WTC11 (cell line): ENCODE results near the gene FUBP3. TPM values are rescaled to one million over a fixed set of nuclear protein-coding genes. Genes with fewer than 3 reads are reported as not detected.
A peak's percentile ranks its signal among the peaks of the same experiment; 100 is the strongest.
"Not testable (repeated sequence)": the region's sequence is repeated elsewhere in the genome, so short reads cannot be mapped to it uniquely, and the experiment has no call there.

ENCODE experiments used
- ATAC-seq: fragments of 200-7000 bp; cut with Tn5 transposase; 2 replicates; pipeline ENCODE4 v1.10.0; 2021; ENCODE audit warnings: mild to moderate bottlenecking, moderate library complexity
- CTCF ChIA-PET: fragments of 300-600 bp; sonication (Branson Sonifier 250); formaldehyde crosslinking; loops from one replicate; lab custom pipeline; 2021; ENCODE audit warnings: antibody characterized with exemption; lab: Charles Lee
- POLR2A ChIA-PET: fragments of 350-600 bp; sonication (Branson Sonifier 250); formaldehyde crosslinking; loops from one replicate; lab custom pipeline; 2021; ENCODE audit warnings: antibody characterized with exemption; lab: Charles Lee
- DNase-seq: peaks from one replicate; pipeline ENCODE4 v3.0.0; 2021; ENCODE audit warnings: low spot score
- H3K27ac Mint-ChIP-seq: 2 replicates; pipeline ENCODE4 v1.8.0; 2021; ENCODE audit warnings: mixed read lengths
- H3K27me3 Mint-ChIP-seq: 2 replicates; pipeline ENCODE4 v1.8.0; 2021; ENCODE audit warnings: low read depth, mild to moderate bottlenecking, moderate library complexity, mixed read lengths
- H3K36me3 Mint-ChIP-seq: 2 replicates; pipeline ENCODE4 v1.8.0; 2021; ENCODE audit warnings: mixed read lengths
- H3K4me1 Mint-ChIP-seq: 2 replicates; pipeline ENCODE4 v1.8.0; 2022; ENCODE audit warnings: mixed read lengths
- H3K4me3 Mint-ChIP-seq: 2 replicates; pipeline ENCODE4 v1.8.0; 2021; ENCODE audit warnings: mild to moderate bottlenecking, moderate library complexity, mixed read lengths
- H3K9me3 Mint-ChIP-seq: 2 replicates; pipeline ENCODE4 v1.8.0; 2021; ENCODE audit warnings: mixed read lengths
- ATF2 ChIP-seq: sonication (generic); formaldehyde crosslinking; IDR thresholded peaks from 2 replicates; pipeline ENCODE4 v1.8.1; 2022; ENCODE audit warnings: low read depth, missing genetic modification reagents, borderline replicate concordance
- ATF3 ChIP-seq: sonication (generic); formaldehyde crosslinking; conservative IDR thresholded peaks from 2 replicates; pipeline ENCODE4 v1.8.1; 2022; ENCODE audit warnings: mild to moderate bottlenecking, missing genetic modification reagents
- CDX4 ChIP-seq: fragments of 250-450 bp; sonication (Bioruptor Pico); IDR thresholded peaks from 2 replicates; pipeline ENCODE4 v1.9.0; 2021; ENCODE audit warnings: moderate library complexity, mild to moderate bottlenecking, inconsistent platforms, borderline replicate concordance
- CREB1 ChIP-seq: sonication (generic); formaldehyde crosslinking; IDR thresholded peaks from 2 replicates; pipeline ENCODE4 v1.8.0; 2023; ENCODE audit warnings: mild to moderate bottlenecking, missing genetic modification reagents
- CTCF ChIP-seq: fragments of 200-600 bp; IDR thresholded peaks from 2 replicates; pipeline ENCODE4 v1.8.0; 2022; ENCODE audit warnings: antibody characterized with exemption
- FOXP1 ChIP-seq: sonication (generic); formaldehyde crosslinking; IDR thresholded peaks from 2 replicates; pipeline ENCODE4 v1.8.0; 2022; ENCODE audit warnings: missing genetic modification reagents, mild to moderate bottlenecking, moderate library complexity, borderline replicate concordance
- JAZF1 ChIP-seq: fragments of 250-450 bp; sonication (Bioruptor Pico); IDR thresholded peaks from 2 replicates; pipeline ENCODE4 v1.9.0; 2021; ENCODE audit warnings: moderate library complexity, mild to moderate bottlenecking, inconsistent platforms
- NFE2L1 ChIP-seq: sonication (generic); formaldehyde crosslinking; IDR thresholded peaks from 2 replicates; pipeline ENCODE4 v1.8.1; 2023; ENCODE audit warnings: missing genetic modification reagents
- SMAD4 ChIP-seq: sonication (generic); formaldehyde crosslinking; IDR thresholded peaks from 2 replicates; pipeline ENCODE4 v1.8.0; 2022; ENCODE audit warnings: mild to moderate bottlenecking, missing genetic modification reagents
- TEAD1 ChIP-seq: sonication (generic); formaldehyde crosslinking; IDR thresholded peaks from 2 replicates; pipeline ENCODE4 v1.8.0; 2022; ENCODE audit warnings: mild to moderate bottlenecking, missing genetic modification reagents
- ZMAT4 ChIP-seq: fragments of 250-450 bp; sonication (Bioruptor Pico); IDR thresholded peaks from 2 replicates; pipeline ENCODE4 v1.9.0; 2021; ENCODE audit warnings: mild to moderate bottlenecking
- ZNF121 ChIP-seq: sonication (generic); formaldehyde crosslinking; IDR thresholded peaks from 2 replicates; pipeline ENCODE4 v1.8.0; 2023; ENCODE audit warnings: missing genetic modification reagents
- ZNF317 ChIP-seq: sonication (generic); formaldehyde crosslinking; IDR thresholded peaks from 2 replicates; pipeline ENCODE4 v1.8.1; 2023; ENCODE audit warnings: low read depth, mild to moderate bottlenecking, moderate library complexity, missing genetic modification reagents, borderline replicate concordance
- ZNF532 ChIP-seq: fragments of 250-450 bp; sonication (Bioruptor Pico); IDR thresholded peaks from 2 replicates; pipeline ENCODE4 v1.9.0; 2021; ENCODE audit warnings: mild to moderate bottlenecking, borderline replicate concordance
- total RNA-seq: library from RNA; stranded (reverse); gene quantifications from 3 replicates; pipeline ENCODE4 v1.2.3, GENCODE V29; 2021

Gene FUBP3
- total RNA-seq, 1 experiment from 2014 or later, result 83.0 TPM

- ChIA-PET CTCF (interaction anchor here (0.6 to 4.3 kb wide), 26 partner anchors 10 to 235 kb away, joined by 3 to 60 read pairs (median 4); partner anchors contain the start of genes EXOSC2 and PRDM12), POLR2A (interaction anchor here (0.7 to 1.3 kb wide), 3 partner anchors 24 to 220 kb away, joined by 3 to 5 read pairs (median 4); no protein-coding TSS in a partner anchor)
- peak; percentile 79 for DNase-seq
- Mint-ChIP-seq H3K4me1 (peaks cover 2% of the 10 kb centered on the region; the same call in 1 of the 2 replicates), H3K9me3 (peaks cover 9% of the 10 kb centered on the region), H3K27me3 (peaks cover 48% of the 10 kb centered on the region), H3K4me3 (peak overlapping the region; percentile 79), H3K36me3 (peaks cover 3% of the 10 kb centered on the region; the same call in 1 of the 2 replicates)
- peak; percentile 59 for ATAC-seq
- TF ChIP-seq ZNF532 (CRISPR knock-in tag) (no peak), CTCF (peak; percentile 69)
- TF ChIP-seq, all 79 proteins: peak for 1
- H3K27ac Mint-ChIP-seq, result no peak overlapping the region
These were observed 103.2 kb downstream of the FUBP3 start for GRCh38 chr9:130682421-130683121.

- Mint-ChIP-seq H3K27me3 (peaks cover 23% of the 10 kb centered on the region), H3K4me3 (no peak overlapping the region), H3K27ac (no peak overlapping the region), H3K9me3 (peaks cover 9% of the 10 kb centered on the region), H3K36me3 (peaks cover 3% of the 10 kb centered on the region; the same call in 1 of the 2 replicates), H3K4me1 (peaks cover 9% of the 10 kb centered on the region)
- DNase-seq (no peak), ATAC-seq (no peak)
- CTCF ChIA-PET, result interaction anchor here (1.4 to 2.2 kb wide), 9 partner anchors 8 to 264 kb away, joined by 3 to 42 read pairs (median 5); partner anchors contain the start of gene EXOSC2
- no peak for TF ChIP-seq FOXP1 (CRISPR knock-in tag)
- no peak for TF ChIP-seq ZNF121 (CRISPR knock-in tag)
- TF ChIP-seq ATF3 (CRISPR knock-in tag), result no peak
- no peak for TF ChIP-seq JAZF1 (CRISPR knock-in tag)
- no peak for TF ChIP-seq TEAD1
- no peak for TF ChIP-seq CDX4 (CRISPR knock-in tag)
- TF ChIP-seq NFE2L1 (CRISPR knock-in tag), result no peak
- no peak for TF ChIP-seq ZNF317 (CRISPR knock-in tag)
- TF ChIP-seq CREB1 (CRISPR knock-in tag), result no peak
- TF ChIP-seq ZMAT4, result no peak
- TF ChIP-seq SMAD4 (CRISPR knock-in tag), result no peak
- TF ChIP-seq ATF2 (CRISPR knock-in tag), result no peak
- POLR2A ChIA-PET, result no interaction called here
These were observed 105.7 kb downstream of the FUBP3 start for GRCh38 chr9:130685104-130685503.

GRCh38 chr9:130685945-130686344 is 106.6 kb downstream of the FUBP3 start:
- ATAC-seq, H3K9me3 Mint-ChIP-seq, POLR2A ChIA-PET, H3K27ac Mint-ChIP-seq, H3K36me3 Mint-ChIP-seq, H3K4me3 Mint-ChIP-seq, DNase-seq: not testable (repeated sequence)
- CTCF ChIA-PET, result interaction anchor here (0.6 to 0.7 kb wide), 3 partner anchors 36 to 980 kb away, joined by 3 to 4 read pairs (median 4); no protein-coding TSS in a partner anchor
- Mint-ChIP-seq H3K27me3 (peaks cover 15% of the 10 kb centered on the region), H3K4me1 (peaks cover 15% of the 10 kb centered on the region)
